Measurements from ENCODE around the gene PCYT1A.
"Not testable (repeated sequence)": the region's sequence is repeated elsewhere in the genome, so short reads cannot be mapped to it uniquely, and the experiment has no call there.

PCYT1A gene

DNA sequence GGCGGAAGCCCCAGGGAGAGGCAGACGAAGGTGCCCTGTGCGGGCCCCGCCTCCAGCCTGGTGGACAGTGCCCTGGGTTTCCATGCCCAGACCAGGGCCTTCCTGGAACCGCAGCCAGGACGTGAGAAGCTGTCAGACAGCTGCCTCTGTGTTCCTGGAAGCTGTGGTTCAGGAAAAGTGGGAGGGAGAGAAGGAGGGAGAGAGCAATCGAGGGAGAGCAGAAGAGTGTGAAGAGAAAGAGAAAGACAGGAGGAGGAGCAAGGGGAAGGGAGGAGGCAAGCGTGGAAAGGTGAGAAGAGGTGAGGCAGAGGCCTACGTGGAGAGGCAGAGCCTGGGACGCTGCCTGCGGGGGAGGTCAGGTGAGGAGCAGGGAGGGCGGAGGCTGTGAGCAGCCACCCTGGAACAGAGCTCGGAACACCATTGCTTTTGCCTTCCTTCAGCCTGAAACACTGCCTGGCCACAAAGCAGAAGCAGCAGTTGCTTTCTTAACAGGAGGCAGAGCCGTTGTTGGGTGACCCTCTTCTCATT, 94.9 kb downstream of the PCYT1A start:
- peak; percentile 66 for DNase-seq (ENCODE audit: low spot score)

DNA sequence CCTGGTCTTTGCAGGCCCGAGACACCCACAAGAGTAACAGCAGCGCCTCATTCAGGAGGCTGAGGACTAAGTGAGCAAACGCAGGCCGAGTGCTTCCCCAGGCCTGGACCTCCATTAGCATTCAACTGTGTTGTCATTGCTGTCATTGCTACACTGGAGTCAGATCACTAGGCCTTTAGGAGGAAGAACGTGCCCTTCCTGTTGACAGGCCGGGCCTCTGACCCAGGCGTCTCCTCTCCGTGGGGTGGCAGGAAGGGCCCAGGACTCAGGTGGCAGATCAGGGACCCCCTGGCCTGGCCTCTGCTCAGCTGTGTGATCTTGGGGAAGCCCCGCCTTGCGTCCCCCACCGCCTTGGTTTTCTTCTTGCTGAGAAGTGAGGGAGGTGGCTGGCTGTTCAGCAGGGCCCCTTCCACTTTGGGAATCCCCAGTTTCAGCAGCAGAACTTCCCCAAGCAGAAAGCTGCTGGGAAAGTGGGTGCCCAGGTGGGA, 95.4 kb downstream of the PCYT1A start:
- no peak for DNase-seq (ENCODE audit: low spot score)

DNA sequence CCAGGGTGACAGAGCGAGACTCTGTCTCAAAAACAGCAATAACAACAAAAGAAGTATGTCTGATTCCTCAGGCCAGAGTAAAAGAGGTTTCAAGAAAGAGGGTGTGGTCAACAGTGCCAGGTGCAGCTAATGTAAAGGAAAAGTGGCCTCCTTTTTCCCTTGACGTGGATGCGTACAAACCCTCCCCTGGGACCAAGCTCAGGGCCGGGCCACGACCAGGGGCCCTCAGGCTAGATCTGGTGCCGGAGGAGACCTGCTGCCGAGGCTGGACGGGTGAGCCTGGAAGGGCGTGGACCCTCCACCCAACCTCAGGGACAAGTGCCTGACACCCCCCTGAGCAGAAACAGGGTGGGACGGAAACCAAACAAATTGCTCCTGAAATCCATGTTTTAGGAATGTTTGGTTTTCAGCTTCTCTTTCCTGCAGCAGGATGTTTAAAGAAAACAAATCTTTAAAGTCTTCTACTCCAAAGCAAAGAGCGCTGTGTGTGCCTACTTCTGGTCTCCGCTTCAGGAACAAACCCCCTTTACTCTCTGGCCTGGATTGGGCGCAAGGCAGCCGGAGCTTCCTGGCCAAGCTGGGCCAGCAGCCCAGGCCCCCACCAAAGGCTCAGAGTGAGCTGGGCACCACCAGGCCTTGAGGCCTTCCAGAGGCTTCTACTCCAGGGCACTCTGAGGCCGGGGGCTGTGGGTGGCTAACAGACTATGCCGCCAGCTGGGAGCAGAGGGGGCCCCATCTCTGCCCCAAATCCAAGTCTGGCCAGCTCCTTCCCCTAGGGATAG, 97.8 kb downstream of the PCYT1A start:
- DNase-seq (ENCODE audit: low spot score): no peak

DNA sequence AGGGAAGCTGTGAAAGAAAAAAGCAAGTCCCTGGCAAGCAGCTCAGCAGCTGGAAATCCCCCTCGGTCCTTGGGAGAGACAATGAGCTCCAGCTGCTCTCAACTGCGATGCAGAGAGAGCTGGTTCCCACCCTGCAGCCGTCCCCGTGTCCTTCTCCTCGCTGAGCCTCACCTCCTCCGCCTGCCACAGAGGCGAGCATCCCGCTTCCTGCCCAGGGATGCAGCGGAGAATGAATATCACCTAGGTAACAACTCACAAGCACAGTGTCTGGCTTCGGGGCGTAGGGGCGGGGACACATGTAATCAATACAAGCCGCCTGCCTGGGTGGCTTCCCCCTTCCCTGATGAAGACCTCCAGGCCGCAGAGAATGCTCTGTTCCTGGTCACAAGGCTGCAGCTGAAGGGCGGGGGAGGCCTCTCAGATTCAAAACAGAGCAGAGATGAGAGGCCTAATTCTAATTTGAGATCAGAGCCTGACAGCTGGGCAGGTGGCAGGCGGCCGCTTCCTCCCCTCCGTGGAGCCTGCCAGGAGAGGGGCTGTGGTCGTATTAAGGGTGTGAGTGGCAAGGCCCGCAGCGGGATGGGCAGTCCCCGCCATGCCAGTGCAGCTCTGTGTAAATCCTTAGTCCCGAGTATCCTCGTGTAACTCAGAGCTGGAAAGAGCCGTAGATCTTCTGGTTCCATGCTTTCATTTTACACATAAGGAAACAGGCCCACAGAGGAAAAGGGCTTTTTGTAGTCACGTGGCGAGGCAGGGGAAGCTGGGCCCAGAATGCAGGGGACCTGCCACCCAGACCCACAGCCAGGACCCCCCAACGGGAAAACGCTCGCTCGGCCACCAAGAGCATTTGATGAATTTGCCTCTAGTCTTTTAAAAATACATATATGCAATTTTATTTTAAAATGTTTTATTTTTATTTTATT, 100.6 kb downstream of the PCYT1A start:
- DNase-seq (ENCODE audit: low spot score): peak; percentile 29

DNA sequence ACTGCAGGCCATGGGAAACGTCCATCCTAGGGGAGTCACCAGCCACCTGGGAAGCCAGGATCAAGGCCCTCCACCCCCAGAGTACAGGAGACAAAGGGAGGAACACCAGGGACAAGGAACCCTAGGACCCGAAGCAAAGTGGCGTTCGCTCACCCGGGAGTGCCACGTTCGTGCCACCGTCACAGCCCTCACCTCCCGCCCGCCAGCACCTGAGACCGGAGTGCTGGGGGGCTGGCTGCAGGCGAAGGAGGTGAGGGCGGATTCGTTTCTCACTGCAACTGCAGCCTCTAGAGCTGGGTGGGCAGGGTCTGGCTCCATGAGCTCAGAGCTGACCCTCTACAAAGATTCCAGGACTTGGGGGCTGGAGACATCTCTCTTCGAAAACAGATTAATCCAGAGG, 102.6 kb downstream of the PCYT1A start:
- DNase-seq (ENCODE audit: low spot score): no peak

DNA sequence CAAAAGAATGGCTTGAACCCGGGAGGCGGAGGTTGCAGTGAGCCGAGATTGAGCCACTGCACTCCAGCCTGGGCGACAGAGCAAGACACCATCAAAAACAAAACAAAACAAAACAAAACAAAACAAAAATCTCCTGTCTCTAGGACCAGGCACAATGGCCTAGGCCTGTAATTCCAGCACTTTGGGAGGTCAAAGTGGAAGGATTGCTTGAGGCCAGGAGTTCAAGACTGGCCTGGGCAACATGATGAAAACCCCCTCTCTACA, 103.4 kb downstream of the PCYT1A start:
- not testable (repeated sequence) for DNase-seq (ENCODE audit: low spot score)

DNA sequence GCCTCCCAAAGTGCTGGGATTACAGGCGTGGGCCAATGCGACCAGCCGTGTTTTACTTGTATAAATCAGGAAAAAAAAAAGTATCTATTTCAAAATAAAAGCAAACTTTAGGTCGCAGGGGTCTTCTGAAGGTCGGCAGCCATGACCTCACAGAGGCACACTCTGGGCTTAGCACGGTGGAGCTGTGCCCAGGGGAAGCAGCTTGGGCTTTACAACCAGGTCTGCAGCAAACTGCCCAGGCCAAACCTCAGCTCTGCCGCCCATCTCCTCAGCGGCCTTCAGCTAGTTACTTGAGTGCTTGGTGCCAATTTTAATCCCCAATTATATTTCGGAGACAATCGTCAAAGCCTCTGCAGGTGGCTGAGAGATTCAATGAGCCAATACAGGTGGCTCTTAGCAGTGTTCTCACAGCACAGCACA, 106.4 kb downstream of the PCYT1A start:
- no peak for DNase-seq (ENCODE audit: low spot score)

DNA sequence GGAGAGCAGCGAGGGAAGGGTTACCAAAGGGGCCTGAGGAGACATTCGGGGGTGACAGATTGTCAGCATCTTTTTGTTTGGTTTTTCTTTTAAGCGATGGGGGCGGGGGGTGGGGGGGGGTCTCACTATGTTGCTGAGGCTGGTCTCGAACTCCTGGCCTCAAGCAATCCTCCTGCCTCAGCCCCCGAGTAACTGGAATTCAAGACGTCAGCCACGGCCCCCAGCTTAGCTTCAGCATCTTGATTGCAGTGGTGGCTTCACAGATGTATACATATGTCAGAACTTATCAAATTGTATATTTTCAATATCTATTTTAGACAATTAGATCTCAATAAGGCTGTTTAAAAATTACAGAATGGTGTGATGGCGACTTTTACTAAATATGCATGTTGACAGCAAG, 107.2 kb downstream of the PCYT1A start:
- peak; percentile 20 for DNase-seq (ENCODE audit: low spot score)

Data from hematopoietic multipotent progenitor cell treated with erythropoietin and hydrocortisone succinate and interleukin-3 and kit ligand, for 17 days (in vitro differentiated cells).